NCI-H1417 (cell line): ENCODE measurements around the gene ATP5IF1.

Experiments
- DNase-seq, 3 experiments: peaks; one replicate each; lab custom pipeline; 2025; lab: John Stamatoyannopoulos, UW

ATP5IF1 gene

GRCh38 chr1:28236656-28237322, 865 bp downstream of the ATP5IF1 start:
- no peak for DNase-seq

- no peak for DNase-seq
Observed at GRCh38 chr1:28239004-28239403, 3.1 kb downstream of the ATP5IF1 start.

GRCh38 chr1:28240024-28240423, 4.1 kb downstream of the ATP5IF1 start:
- DNase-seq, result no peak

GRCh38 chr1:28241638-28242241, 5.8 kb downstream of the ATP5IF1 start:
- no peak for DNase-seq

- no peak for DNase-seq
Observed at GRCh38 chr1:28243685-28244311, 7.9 kb downstream of the ATP5IF1 start.

- no peak for DNase-seq
Observed at GRCh38 chr1:28244549-28245251, 8.8 kb downstream of the ATP5IF1 start.

- DNase-seq, result peak in 2 of 3 experiments; percentile 25 to 65
Observed at GRCh38 chr1:28246427-28246832, 10.5 kb downstream of the ATP5IF1 start.

GRCh38 chr1:28247612-28248272, 11.8 kb downstream of the ATP5IF1 start:
- DNase-seq, result peak in 1 of 3 experiments; percentile 51

- DNase-seq, result peak; percentile 45 to 83 (median 59)
Observed at GRCh38 chr1:28248273-28249012, 12.5 kb downstream of the ATP5IF1 start.

GRCh38 chr1:28249013-28249865, 13.3 kb downstream of the ATP5IF1 start:
- peak in 2 of 3 experiments; percentile 59 to 72 for DNase-seq

- DNase-seq, result no peak
Observed at GRCh38 chr1:28249866-28250295, 14.0 kb downstream of the ATP5IF1 start.

- DNase-seq, result no peak
Observed at GRCh38 chr1:28256197-28256827, 20.4 kb downstream of the ATP5IF1 start.

- no peak for DNase-seq
Observed at GRCh38 chr1:28257736-28258135, 21.8 kb downstream of the ATP5IF1 start.

GRCh38 chr1:28258628-28259251, 22.8 kb downstream of the ATP5IF1 start:
- DNase-seq, result no peak

GRCh38 chr1:28259252-28259933, 23.5 kb downstream of the ATP5IF1 start, which contains the start of gene SESN2:
SESN2 (plus strand) TSS chr1:28259518; CDS start chr1:28259848, 330 bp downstream.
- DNase-seq, result peak; percentile 95 to 98 (median 98)

GRCh38 chr1:28259934-28260802, 24.2 kb downstream of the ATP5IF1 start:
- DNase-seq, result peak; percentile 26 to 81 (median 76)

- no peak for DNase-seq
Observed at GRCh38 chr1:28260803-28261174, 24.9 kb downstream of the ATP5IF1 start.

- no peak for DNase-seq
Observed at GRCh38 chr1:28264897-28265296, 29.0 kb downstream of the ATP5IF1 start.
